Measurements from ENCODE around the gene RGS12.

Gene RGS12

DNA sequence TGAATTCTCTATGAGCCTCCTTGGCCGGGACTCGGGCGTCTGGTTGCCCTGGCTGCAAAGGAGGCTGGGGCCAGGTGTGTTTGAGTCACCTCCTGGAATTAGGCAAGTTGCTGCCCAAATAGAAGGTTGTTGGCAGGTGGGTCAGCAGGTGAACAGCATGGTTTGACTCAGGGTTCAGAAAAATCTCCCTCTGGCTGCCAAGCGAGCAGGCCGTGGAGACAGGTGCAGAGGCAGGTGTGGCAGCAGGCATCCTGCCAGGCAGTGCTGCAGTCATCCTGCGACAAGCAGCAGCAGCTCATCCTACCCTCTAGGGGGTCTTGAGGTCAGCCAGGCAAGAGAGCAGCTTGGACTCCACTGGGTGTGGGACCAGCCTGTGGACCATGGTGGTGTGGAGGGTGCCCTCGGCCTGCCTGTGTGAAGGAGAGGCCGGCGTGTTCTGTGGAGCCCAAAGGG, 35.7 kb upstream of the RGS12 start:
- no peak for DNase-seq
- Histone ChIP-seq H2BK15ac (replicated peaks; ENCODE audit: low read depth) (no peak overlapping the region), H3K4me2 (ENCODE audit: low read length) (no peak overlapping the region), H2BK5ac (ENCODE audit: low read length) (no peak overlapping the region), H3K27ac (ENCODE audit: low read depth, low read length) (no peak overlapping the region), H3K18ac (ENCODE audit: low read length) (no peak overlapping the region), H3K36me3 (ENCODE audit: control insufficient read depth, insufficient read depth, low read length) (no peaks in the 10 kb centered on the region), H3K9ac (ENCODE audit: low read length) (no peak overlapping the region), H3K79me1 (ENCODE audit: low read length) (no peaks in the 10 kb centered on the region), H3K23ac (ENCODE audit: low read length) (no peak overlapping the region), H3K4me3 (ENCODE audit: low read length) (no peak overlapping the region), H3K4me1 (ENCODE audit: control insufficient read depth, low read depth, low read length) (no peaks in the 10 kb centered on the region), H3K27me3 (ENCODE audit: insufficient read depth, low read length, poor library complexity) (no peaks in the 10 kb centered on the region), H3K56ac (ENCODE audit: low read length) (no peak overlapping the region), H3K79me2 (ENCODE audit: control insufficient read depth, insufficient read depth, low read length) (no peaks in the 10 kb centered on the region), H2BK120ac (ENCODE audit: low read depth, low read length) (no peak overlapping the region), H4K8ac (ENCODE audit: low read depth, low read length) (no peak overlapping the region), H2AK5ac (ENCODE audit: low read length) (no peak overlapping the region), H3K4ac (ENCODE audit: low read depth, low read length) (no peak overlapping the region), H4K5ac (ENCODE audit: low read length) (no peak overlapping the region)
- no CpG with 5 or more reads among the region's 9 CpGs for WGBS (ENCODE audit: extremely low coverage, insufficient coverage, low lambda C conversion rate)

DNA sequence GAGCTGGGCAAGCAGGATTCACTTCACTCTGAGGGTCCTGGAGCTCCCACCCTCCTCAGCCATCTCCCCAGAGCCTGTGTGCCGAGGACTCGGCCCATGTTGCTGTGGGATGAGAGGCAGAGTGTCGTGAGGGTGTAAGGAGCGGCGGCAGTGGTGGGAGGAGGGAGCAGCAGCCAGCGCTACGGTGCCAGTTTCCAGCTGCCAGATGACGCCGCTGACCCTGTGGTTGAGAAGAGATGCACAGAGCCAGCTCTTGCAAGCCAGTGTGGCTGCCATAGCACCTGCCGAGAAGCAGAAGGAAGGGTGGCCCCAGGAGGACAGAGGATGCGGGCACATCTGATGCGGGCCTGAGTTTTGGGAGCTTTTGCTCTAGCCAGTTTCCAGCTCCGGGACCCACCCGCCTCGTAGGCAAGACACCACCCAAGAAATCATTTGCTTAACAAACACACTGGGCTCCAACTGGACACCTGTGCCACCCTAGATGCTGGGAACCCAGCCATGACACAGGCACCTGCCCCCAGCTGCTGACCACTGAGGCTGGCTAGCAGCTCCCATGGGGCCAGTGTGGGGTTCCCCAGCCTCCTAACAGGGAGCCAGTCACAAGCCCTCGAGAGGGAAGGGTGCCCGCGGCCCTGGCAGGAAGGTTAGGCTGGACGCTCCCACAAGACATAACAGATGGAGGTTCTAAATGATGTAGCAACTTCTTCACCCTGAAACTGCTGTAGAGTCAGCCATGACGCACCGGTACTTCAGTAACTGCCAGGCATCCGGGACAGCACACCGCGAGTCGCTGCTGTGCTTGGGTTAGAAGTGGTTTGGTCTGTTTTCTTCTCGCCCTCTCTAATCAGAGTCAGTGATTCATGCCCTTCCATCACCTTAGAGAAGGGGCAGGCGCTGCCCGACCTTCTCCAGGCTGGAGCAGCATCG, 35.0 kb upstream of the RGS12 start:
- H2BK5ac ChIP-seq (ENCODE audit: low read length) = no peak overlapping the region
- H3K27ac ChIP-seq (ENCODE audit: low read depth, low read length) = no peak overlapping the region
- H2BK120ac ChIP-seq (ENCODE audit: low read depth, low read length) = no peak overlapping the region
- no peak overlapping the region for H3K4ac ChIP-seq (ENCODE audit: low read depth, low read length)
- H4K5ac ChIP-seq (ENCODE audit: low read length) = no peak overlapping the region
- no peaks in the 10 kb centered on the region for H3K27me3 ChIP-seq (ENCODE audit: insufficient read depth, low read length, poor library complexity)
- WGBS (ENCODE audit: extremely low coverage, insufficient coverage, low lambda C conversion rate) = no CpG with 5 or more reads among the region's 29 CpGs
- H4K8ac ChIP-seq (ENCODE audit: low read depth, low read length) = no peak overlapping the region
- H3K23ac ChIP-seq (ENCODE audit: low read length) = no peak overlapping the region
- H3K18ac ChIP-seq (ENCODE audit: low read length) = no peak overlapping the region
- H2BK15ac ChIP-seq (replicated peaks; ENCODE audit: low read depth) = no peak overlapping the region
- no peaks in the 10 kb centered on the region for H3K79me1 ChIP-seq (ENCODE audit: low read length)
- no peak overlapping the region for H3K9ac ChIP-seq (ENCODE audit: low read length)
- H3K4me3 ChIP-seq (ENCODE audit: low read length) = no peak overlapping the region
- no peak for DNase-seq
- H3K56ac ChIP-seq (ENCODE audit: low read length) = no peak overlapping the region
- H3K4me1 ChIP-seq (ENCODE audit: control insufficient read depth, low read depth, low read length) = no peaks in the 10 kb centered on the region
- no peaks in the 10 kb centered on the region for H3K36me3 ChIP-seq (ENCODE audit: control insufficient read depth, insufficient read depth, low read length)
- no peak overlapping the region for H3K4me2 ChIP-seq (ENCODE audit: low read length)
- H2AK5ac ChIP-seq (ENCODE audit: low read length) = no peak overlapping the region
- no peaks in the 10 kb centered on the region for H3K79me2 ChIP-seq (ENCODE audit: control insufficient read depth, insufficient read depth, low read length)

DNA sequence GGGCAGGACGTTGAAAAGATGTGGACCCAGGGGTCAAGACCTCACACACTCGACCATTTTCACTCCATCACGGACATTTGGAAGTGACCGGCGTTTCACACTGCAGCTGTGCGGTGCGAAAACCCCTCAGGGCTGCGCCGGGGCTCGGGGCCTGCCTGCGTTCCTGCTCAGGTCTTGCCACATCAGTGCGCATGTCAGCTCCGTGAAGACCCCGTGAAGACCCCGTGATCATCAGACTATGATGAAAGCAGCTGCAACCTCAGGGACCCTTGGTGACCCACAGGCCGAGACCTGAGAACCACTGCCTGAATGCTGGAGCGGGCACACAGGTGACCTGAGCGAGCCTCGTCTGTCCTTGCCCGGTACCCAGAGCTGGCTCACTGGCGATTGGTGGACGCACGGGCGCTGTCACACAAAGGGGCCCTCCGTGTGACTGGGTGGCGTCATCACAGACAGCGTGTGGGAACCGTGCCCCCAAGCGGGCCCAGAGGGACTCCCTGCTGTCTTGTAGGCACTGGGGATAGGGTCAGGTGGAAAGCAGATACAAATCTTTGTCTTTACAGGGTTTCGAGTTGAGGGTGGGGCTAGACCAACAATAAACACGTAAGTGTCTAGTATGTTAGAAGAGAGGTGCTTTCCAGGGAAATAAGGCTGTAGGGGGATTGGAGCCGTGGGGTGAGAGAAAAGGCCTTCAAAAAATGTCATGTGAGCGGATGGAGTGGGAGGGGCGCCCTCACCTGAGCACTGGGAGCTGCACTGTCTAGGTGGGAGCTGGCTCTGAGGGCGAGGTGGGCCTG, 31.2 kb upstream of the RGS12 start:
- no peak overlapping the region for H2BK15ac ChIP-seq (replicated peaks; ENCODE audit: low read depth)
- H2BK120ac ChIP-seq (ENCODE audit: low read depth, low read length) = no peak overlapping the region
- H3K23ac ChIP-seq (ENCODE audit: low read length) = no peak overlapping the region
- no peaks in the 10 kb centered on the region for H3K36me3 ChIP-seq (ENCODE audit: control insufficient read depth, insufficient read depth, low read length)
- H3K27ac ChIP-seq (ENCODE audit: low read depth, low read length) = no peak overlapping the region
- H4K5ac ChIP-seq (ENCODE audit: low read length) = no peak overlapping the region
- no peak overlapping the region for H2BK5ac ChIP-seq (ENCODE audit: low read length)
- no peak overlapping the region for H3K4ac ChIP-seq (ENCODE audit: low read depth, low read length)
- H4K8ac ChIP-seq (ENCODE audit: low read depth, low read length) = no peak overlapping the region
- WGBS (ENCODE audit: extremely low coverage, insufficient coverage, low lambda C conversion rate) = no CpG with 5 or more reads among the region's 35 CpGs
- no peak overlapping the region for H3K9ac ChIP-seq (ENCODE audit: low read length)
- H3K79me1 ChIP-seq (ENCODE audit: low read length) = no peaks in the 10 kb centered on the region
- no peaks in the 10 kb centered on the region for H3K4me1 ChIP-seq (ENCODE audit: control insufficient read depth, low read depth, low read length)
- H3K79me2 ChIP-seq (ENCODE audit: control insufficient read depth, insufficient read depth, low read length) = no peaks in the 10 kb centered on the region
- H3K56ac ChIP-seq (ENCODE audit: low read length) = no peak overlapping the region
- H3K4me3 ChIP-seq (ENCODE audit: low read length) = no peak overlapping the region
- DNase-seq = no peak
- no peaks in the 10 kb centered on the region for H3K27me3 ChIP-seq (ENCODE audit: insufficient read depth, low read length, poor library complexity)
- no peak overlapping the region for H3K4me2 ChIP-seq (ENCODE audit: low read length)
- no peak overlapping the region for H3K18ac ChIP-seq (ENCODE audit: low read length)
- no peak overlapping the region for H2AK5ac ChIP-seq (ENCODE audit: low read length)

DNA sequence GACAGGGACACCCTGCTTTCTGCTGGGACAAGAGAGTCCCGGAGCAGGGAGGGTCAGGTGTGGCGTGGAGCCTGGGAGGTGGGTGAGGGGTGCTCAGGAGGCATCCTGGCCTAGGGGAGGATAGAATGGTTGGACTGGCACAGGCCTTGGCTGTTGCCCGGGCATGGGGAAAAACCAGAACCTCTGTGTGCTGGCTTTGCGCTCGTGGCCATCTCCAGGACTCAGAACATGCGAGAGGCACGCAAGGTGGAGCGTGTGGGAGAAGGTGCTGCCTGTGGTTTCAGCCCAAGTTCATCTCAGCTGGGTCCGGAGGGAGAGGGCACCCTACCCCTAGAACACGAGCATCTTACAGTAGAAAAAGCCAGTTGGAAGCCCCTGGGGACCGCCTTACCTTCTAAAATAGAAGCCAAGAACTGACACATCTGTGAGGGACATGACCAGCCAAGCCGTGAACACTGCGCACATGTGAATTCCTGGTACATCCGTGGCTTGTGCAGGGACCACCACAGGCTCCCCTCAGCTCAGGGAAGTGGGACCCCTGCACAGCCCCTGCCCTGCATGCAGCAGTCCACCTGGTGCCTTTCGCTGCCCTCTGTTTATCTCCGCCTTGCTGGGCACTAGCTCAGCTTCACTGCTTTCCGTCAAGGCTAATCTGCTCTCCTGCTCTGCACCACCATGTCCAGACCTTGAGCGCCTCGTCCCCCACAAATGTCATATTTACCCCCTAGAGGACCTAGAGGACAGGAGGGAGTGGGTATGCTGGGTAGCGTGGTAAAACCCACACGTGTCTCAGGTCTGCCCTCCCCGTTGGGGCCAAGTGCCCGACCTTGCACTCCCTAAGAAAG, 30.4 kb upstream of the RGS12 start:
- H2BK120ac ChIP-seq (ENCODE audit: low read depth, low read length) = no peak overlapping the region
- H3K23ac ChIP-seq (ENCODE audit: low read length) = no peak overlapping the region
- H3K9ac ChIP-seq (ENCODE audit: low read length) = no peak overlapping the region
- H2BK15ac ChIP-seq (replicated peaks; ENCODE audit: low read depth) = no peak overlapping the region
- H3K36me3 ChIP-seq (ENCODE audit: control insufficient read depth, insufficient read depth, low read length) = no peaks in the 10 kb centered on the region
- WGBS (ENCODE audit: extremely low coverage, insufficient coverage, low lambda C conversion rate) = no CpG with 5 or more reads among the region's 23 CpGs
- H4K8ac ChIP-seq (ENCODE audit: low read depth, low read length) = no peak overlapping the region
- H3K27ac ChIP-seq (ENCODE audit: low read depth, low read length) = no peak overlapping the region
- no peak for DNase-seq
- no peaks in the 10 kb centered on the region for H3K4me1 ChIP-seq (ENCODE audit: control insufficient read depth, low read depth, low read length)
- H4K5ac ChIP-seq (ENCODE audit: low read length) = no peak overlapping the region
- H3K79me2 ChIP-seq (ENCODE audit: control insufficient read depth, insufficient read depth, low read length) = no peaks in the 10 kb centered on the region
- no peak overlapping the region for H3K4ac ChIP-seq (ENCODE audit: low read depth, low read length)
- no peak overlapping the region for H2AK5ac ChIP-seq (ENCODE audit: low read length)
- H3K4me2 ChIP-seq (ENCODE audit: low read length) = no peak overlapping the region
- no peaks in the 10 kb centered on the region for H3K27me3 ChIP-seq (ENCODE audit: insufficient read depth, low read length, poor library complexity)
- H3K18ac ChIP-seq (ENCODE audit: low read length) = no peak overlapping the region
- H3K56ac ChIP-seq (ENCODE audit: low read length) = no peak overlapping the region
- no peak overlapping the region for H2BK5ac ChIP-seq (ENCODE audit: low read length)
- H3K4me3 ChIP-seq (ENCODE audit: low read length) = no peak overlapping the region
- no peaks in the 10 kb centered on the region for H3K79me1 ChIP-seq (ENCODE audit: low read length)

DNA sequence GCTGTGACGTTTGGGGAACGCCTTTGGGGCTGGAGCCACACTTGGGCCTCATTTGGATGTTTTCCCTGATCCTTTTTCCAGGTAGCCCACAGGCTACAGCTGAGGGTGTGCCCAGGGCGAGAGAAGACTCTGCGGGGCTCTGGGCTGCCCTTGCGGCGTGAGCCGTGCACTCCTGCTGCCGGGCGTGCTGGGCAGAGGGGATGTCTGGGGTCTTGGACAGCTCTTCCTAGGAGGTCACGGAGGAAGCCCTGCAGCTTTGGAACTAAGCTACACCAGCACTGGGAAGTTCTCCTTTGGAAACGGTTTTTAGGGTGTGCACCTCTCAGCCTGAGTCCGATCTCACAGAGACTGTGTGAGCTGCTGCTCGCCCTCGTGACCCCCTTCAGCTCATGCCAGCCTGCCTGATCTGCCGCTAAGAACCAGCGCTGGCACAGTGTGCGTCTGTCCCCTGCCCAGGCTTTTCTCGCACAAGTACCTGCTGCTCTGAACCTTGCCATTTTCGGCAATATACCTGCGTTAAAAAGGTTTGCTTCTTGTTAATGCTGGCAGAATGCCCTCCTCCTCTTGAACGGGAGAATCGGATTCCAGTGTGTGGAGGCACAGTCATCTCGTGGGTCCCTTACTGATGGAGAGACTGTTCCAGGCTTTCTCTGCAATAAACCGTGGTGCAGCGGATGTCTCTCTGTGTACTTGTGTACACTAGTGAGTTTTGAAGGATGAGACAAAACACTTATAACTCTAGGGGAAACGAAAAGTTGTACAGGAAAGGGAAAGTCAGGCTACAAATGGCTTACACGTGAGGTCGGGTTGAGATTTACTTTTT, 29.6 kb upstream of the RGS12 start:
- Histone ChIP-seq H3K23ac (ENCODE audit: low read length) (no peak overlapping the region), H3K27ac (ENCODE audit: low read depth, low read length) (no peak overlapping the region), H3K9ac (ENCODE audit: low read length) (no peak overlapping the region), H2AK5ac (ENCODE audit: low read length) (no peak overlapping the region), H3K56ac (ENCODE audit: low read length) (no peak overlapping the region), H3K79me2 (ENCODE audit: control insufficient read depth, insufficient read depth, low read length) (no peaks in the 10 kb centered on the region), H2BK15ac (replicated peaks; ENCODE audit: low read depth) (no peak overlapping the region), H3K4ac (ENCODE audit: low read depth, low read length) (no peak overlapping the region), H3K27me3 (ENCODE audit: insufficient read depth, low read length, poor library complexity) (no peaks in the 10 kb centered on the region), H3K79me1 (ENCODE audit: low read length) (no peaks in the 10 kb centered on the region), H4K5ac (ENCODE audit: low read length) (no peak overlapping the region), H4K8ac (ENCODE audit: low read depth, low read length) (no peak overlapping the region), H3K4me2 (ENCODE audit: low read length) (no peak overlapping the region), H2BK120ac (ENCODE audit: low read depth, low read length) (no peak overlapping the region), H3K4me1 (ENCODE audit: control insufficient read depth, low read depth, low read length) (peaks cover 2% of the 10 kb centered on the region), H3K18ac (ENCODE audit: low read length) (no peak overlapping the region), H3K36me3 (ENCODE audit: control insufficient read depth, insufficient read depth, low read length) (no peaks in the 10 kb centered on the region), H3K4me3 (ENCODE audit: low read length) (no peak overlapping the region), H2BK5ac (ENCODE audit: low read length) (no peak overlapping the region)
- no peak for DNase-seq
- WGBS (ENCODE audit: extremely low coverage, insufficient coverage, low lambda C conversion rate) = no CpG with 5 or more reads among the region's 28 CpGs
